ENCODE data around the gene FCGBP.
"Not testable (repeated sequence)": the region's sequence is repeated elsewhere in the genome, so short reads cannot be mapped to it uniquely, and the experiment has no call there.

Gene FCGBP

GRCh38 chr19:39919976-39920375 is 14.5 kb downstream of the FCGBP start:
- DNase-seq = no peak

GRCh38 chr19:39918183-39918651 is 16.2 kb downstream of the FCGBP start:
- DNase-seq = no peak

GRCh38 chr19:39917561-39918182 is 16.8 kb downstream of the FCGBP start:
- DNase-seq = no peak

- DNase-seq = peak in 1 of 58 donors; percentile 5
Observed at GRCh38 chr19:39916851-39917396, 17.5 kb downstream of the FCGBP start.

- no peak for DNase-seq
Observed at GRCh38 chr19:39916236-39916635, 18.2 kb downstream of the FCGBP start.

GRCh38 chr19:39915848-39916215 is 18.6 kb downstream of the FCGBP start:
- no peak for DNase-seq

GRCh38 chr19:39915101-39915847 is 19.2 kb downstream of the FCGBP start:
- DNase-seq = no peak

- DNase-seq = no peak
Observed at GRCh38 chr19:39913682-39914333, 20.6 kb downstream of the FCGBP start.

- no peak for DNase-seq
Observed at GRCh38 chr19:39908803-39909202, 25.6 kb downstream of the FCGBP start.

GRCh38 chr19:39906820-39907611 is 27.4 kb downstream of the FCGBP start:
- no peak for DNase-seq

- no peak for DNase-seq
Observed at GRCh38 chr19:39906283-39906682, 28.2 kb downstream of the FCGBP start.

GRCh38 chr19:39903486-39904091 is 30.8 kb downstream of the FCGBP start:
- not testable (repeated sequence) for DNase-seq

- DNase-seq = not testable (repeated sequence)
Observed at GRCh38 chr19:39902326-39902725, 32.1 kb downstream of the FCGBP start.

GRCh38 chr19:39901681-39902080 is 32.8 kb downstream of the FCGBP start:
- not testable (repeated sequence) for DNase-seq

GRCh38 chr19:39898858-39899257 is 35.6 kb downstream of the FCGBP start:
- not testable (repeated sequence) for DNase-seq

GRCh38 chr19:39897511-39898245 is 36.8 kb downstream of the FCGBP start:
- DNase-seq = peak in 3 of 58 donors; percentile 6 to 17 (median 10)

GRCh38 chr19:39895096-39895495 is 39.3 kb downstream of the FCGBP start:
- DNase-seq = not testable (repeated sequence)

- not testable (repeated sequence) for DNase-seq
Observed at GRCh38 chr19:39894236-39894606, 40.2 kb downstream of the FCGBP start.

- DNase-seq = not testable (repeated sequence)
Observed at GRCh38 chr19:39893366-39894235, 40.8 kb downstream of the FCGBP start.
